GM19468 (cell line): ENCODE measurements around the gene ISLR.
"Not testable (repeated sequence)": the region's sequence is repeated elsewhere in the genome, so short reads cannot be mapped to it uniquely, and the experiment has no call there.

Experiments used
- ATAC-seq: cut with Tn5 transposase; IDR thresholded peaks from one replicate; pipeline ENCODE4 v1.9.1; 2021; ENCODE audit warnings: mild to moderate bottlenecking, moderate library complexity, moderate number of reproducible peaks; ENCODE audit not compliant: unreplicated experiment; ENCODE audit errors: extremely low read depth

ISLR gene

DNA sequence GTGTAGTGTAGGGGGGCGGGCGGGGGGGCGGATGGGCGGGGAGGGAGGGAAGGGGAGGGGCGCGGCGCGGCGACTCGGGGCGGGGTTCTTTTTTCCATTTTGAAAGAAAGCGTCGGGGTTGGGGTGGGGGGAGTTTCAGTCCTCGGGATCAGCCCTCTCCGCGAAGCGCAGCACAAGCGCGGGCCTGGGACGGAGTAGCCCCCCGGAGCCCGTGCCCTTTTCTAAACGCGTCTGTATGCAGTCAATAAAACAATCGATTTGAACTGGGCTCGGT, 37.0 kb upstream of the ISLR start:
- no peak for ATAC-seq

DNA sequence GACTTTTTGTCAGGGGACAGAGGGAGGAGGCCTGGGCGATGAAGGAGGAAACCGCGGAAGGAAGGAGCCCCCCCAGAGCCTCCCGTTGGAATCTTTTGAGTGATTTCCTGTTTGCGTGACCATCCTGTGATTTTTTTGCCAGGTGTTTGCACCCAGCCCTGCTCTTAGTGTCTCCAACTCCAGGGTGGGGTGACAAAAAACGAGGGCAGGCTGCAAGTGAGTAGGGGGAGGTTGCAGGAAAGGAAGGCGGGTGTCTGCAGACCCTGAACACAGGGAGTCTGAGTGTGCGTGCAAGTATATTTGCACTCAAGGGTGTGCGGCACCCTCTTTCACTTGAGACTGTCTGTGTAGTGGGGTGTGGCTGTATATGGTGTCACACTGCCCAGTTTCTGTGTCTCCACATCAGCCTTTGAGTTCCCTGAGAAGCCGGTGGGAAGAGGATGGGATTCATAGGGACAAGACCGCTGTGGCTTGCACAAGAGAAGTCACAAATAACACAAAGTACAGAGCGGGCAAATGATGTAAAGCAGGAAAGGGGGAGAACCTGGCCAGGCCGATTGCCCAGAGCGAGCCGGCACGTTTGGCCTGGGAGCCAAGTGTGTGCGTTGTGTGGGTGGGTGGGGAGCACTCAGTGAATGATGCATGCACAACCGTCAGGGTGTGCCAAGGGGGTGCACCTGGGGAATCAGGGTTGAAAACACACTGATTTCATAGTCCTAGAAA, 36.5 kb upstream of the ISLR start:
- no peak for ATAC-seq

DNA sequence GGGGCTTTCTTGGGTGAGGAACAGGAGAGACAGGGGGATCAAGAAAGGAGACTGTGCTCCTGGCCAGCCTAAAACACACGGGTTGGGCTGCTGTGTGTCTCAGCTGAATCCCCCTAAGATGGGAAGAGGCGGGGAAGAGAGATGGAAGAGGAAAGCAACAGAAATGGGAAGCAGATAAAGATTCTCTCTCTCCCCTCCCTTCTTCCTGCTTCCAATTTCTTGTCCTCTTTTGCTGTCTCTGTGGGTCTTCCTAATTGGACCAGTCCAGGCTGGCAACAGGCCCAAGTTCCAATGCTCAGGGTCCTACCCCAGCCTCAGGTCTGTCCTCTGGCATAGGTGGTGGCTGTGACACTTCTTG, 36.0 kb upstream of the ISLR start:
- no peak for ATAC-seq

DNA sequence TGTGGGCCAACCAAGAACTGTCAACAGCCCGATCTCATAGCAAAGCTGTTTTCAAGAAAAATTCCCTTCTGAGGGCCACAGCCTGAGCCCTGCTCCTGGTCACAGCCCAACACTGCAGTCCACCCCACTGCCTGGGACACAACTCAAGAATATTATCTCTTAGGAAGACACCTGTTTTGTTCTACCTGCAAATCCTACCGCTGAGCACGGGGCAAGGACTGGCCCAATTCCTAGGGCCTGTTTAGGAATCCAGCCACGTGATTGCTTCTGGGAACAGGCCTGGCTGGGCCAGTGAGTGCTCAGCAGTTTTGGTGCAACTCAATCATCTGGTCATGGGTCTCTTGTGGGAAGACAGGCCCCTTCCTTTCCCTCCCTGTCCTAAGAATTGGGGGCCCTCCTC, 34.9 kb upstream of the ISLR start:
- ATAC-seq: no peak

DNA sequence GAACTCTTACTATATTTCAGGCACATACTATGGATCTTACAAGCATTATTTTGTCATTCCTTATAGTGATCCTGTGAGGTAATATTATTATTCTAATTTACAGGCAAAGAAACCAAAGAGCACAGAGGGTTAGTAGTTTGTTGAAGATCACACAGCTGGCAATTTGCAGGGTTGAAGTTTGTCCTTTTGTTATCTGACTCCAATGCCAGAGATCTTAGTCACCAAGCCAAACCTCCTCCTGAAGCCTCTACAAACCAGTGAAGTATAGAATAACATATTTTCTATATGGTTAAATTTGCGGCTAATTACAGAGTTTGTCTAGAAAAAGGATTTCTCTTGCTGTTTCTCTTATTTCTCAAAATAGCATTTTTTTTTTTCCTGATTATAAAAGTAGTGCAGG, 31.9 kb upstream of the ISLR start:
- ATAC-seq: no peak

DNA sequence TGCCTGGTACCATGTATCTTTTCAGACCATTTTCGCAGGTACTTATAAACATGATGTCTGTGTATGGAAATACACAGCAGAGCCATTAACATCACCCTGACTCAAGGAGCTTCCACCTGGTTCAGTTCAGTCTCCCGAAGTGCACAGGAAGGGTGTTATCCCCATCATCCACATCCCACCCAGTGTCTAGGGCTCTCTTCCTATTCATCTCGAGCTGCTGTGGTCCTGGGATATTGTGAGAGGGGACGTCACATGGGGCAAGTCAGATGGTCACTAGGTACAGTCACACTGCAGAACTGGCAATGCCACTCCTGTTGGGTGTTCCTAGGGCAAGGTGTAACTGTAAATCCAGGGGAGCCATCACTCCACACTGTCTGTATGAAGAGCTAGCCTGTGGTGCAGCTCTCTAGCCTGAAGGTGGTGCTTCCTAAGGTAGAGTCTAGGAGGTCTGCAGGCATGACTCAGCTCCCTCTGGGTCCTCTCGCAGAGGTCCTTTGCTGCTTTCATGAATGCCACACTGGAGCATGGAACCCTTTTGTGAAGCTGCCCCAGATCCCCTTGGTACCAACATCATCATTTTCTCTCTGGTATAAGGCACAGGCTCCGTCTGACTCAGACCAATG, 29.2 kb upstream of the ISLR start:
- ATAC-seq: no peak

DNA sequence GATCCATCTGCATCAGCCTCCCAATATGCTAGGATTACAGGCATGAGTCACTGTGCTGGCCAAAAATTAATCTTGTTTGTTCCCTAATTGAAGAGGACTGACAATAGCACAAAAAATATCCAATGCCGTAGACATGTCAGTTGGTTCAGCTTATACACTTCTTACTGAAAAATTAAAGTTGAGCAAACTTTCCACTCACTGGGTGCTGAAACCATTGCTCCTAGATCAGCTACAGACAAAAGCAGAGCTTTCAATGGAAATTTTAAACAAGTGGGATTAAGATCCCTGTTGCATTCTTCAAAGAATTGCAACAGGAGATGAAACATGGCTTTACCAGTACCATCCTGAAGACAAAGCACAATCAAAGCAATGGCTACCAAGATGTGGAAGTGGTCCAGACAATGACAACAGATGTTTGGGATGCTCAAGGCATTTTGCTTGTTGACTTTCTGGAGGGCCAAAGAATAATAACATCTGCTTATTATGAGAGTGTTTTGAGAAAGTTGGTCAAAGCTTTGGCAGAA, 27.2 kb upstream of the ISLR start:
- no peak for ATAC-seq

DNA sequence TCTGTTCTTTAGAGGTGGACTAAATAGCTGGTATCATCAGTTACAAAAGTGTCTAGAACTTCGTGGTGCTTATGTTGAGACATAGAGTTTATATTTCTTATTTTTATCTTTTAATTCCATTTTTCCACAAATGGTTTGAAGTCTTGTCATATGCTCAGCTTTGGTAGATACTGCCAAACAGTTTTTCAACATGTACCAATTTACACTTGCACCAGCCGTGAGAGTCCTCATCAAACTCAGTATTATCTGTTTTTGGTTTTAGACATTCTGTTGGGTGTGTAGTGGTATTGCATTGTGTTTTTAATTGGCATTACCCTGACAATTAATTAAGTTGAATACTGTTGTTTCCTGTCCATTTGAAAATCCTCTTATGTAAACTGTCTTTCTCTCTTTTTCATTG, 26.5 kb upstream of the ISLR start:
- ATAC-seq: no peak

DNA sequence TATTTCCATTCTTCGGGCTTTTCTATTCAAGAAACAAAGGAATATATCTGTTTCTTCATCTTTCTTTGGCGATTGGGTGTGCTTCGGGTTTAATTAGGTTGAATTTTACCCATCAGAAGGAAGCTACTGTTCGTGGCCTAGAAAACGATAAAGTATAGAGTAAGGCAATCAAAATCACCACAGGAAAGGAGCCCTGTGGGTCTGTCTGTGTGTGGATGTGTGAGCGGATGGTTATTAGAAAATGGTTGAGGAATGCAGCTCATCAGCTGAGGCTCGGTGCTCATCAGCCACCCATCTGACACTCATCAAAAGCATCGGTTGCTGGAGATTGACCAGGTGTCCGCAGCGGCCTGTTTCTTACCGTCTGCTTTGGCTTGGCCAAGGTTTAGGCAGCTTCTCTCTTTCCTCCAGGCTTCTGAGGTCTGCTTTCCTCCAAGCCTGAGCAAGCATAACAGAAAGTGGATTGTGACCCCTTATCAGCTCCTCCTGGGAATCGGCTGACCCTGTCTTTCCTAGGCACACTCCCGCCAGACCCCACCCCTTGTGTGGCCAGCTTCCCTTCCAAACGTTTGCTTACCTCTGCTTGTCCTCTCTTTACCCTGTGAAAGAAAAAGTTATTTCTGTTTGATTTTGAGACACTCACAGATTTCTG, 17.6 kb upstream of the ISLR start:
- ATAC-seq: no peak

DNA sequence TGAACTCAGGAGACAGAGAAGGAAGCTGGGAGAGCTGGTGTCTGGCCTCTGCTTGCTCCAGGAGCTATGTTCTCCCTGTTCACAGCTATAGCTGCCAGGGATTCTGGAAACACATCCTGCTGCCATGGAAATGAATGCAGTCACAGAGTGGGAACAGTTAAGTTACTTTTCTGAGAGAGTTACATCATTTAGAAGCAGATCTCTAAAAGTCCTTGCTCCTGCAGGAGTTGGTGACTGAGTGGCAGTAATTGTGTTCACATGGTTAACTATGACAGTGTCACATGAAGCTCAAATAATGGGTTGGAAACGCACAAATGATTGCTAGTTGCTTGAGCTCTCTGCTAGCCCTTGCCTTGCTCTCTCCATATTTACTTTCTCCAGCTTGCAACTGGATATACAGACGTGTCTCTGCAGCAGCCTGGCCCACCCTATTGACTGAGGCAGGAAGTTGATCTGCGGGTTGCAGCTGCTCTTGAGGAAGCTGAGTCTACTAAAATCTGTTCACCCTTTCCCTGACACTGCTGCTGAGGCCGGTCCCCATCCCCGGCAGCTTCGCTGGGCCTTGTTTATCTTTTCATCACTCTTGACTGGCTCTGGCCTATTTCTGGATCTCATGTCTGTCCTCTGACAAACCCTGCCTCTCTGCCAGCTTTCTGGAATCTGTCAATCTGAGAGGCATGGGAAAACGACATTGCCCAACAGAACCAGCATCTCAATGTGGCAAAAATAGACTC, 16.7 kb upstream of the ISLR start:
- no peak for ATAC-seq

DNA sequence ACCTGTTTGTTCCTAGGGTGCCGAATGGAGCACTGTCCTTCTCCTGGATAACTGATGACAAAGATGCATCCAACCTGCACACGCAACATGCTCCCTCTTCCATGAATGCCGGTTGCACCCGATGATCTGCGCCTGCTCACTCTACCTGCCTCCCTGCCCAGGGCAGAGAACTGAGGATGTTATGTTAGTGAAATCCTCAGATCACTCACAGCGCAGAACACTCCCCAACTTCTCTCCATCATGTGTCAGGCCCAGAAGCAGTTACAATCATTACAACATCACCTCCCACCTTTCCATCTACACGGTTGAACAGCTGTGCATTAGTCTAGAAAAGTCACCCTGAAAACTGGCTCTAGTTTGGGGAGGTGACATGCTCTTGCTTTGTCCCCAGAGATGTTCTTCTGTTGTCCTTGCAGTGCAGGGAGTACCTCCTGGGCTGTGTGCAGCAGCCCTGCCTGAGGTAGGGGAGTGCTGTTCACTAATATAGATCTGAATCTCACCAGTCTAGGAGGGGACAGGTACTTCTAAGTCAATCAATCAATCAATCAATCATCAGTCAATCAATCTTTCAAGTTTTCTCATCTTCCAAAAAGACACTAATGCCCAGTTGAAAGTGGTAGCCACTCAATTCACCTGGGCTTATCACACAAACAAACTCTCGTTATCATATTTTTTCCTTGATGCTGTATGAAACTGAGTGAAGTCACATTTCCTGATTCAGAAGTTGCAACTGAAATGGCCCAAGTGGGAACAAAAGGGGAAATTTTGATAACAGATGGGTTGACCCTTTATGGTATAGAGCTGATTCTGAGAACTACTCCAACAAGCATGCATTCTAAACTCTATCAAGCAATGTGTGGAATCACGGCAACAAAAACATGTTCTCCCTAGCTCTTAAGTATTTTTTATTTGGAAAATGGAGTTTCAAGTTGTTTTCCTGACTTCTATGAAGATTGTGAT, 15.4 kb upstream of the ISLR start:
- ATAC-seq: no peak

DNA sequence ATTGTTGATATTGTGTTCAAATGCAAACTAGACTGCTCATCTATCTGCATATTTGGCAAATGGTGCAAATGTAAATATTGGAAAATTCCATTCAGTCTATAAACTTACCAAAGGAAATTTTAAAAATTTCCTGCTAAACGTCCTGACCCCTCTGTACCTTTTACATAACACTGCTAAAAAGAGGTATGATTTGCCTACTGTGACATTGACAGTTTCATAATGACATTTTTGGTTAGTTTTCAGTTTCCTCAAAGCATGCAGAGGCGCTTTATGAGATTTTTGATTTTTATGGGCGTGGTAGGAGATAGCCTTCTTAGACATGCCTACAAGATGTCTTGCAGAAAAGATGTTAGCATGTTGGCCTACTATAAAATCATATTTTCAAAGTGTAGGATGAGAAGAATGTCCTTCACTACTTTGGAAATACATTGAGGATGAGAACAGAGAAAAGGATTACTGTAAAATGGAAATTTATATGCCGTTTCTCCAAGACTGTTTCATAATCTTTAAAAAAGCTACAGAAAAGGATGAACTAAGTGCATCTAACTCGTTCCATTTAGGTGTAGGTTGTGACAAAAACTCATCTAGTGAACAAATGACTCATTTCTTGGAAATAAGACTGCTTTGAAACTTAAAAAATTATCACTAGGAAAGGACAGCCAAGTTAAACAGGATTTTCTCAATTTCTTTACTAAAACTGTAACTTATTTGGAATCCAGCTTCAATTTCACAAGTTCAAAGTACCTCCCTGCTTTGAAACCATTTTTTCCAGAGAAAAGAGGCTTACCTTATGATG, 14.5 kb upstream of the ISLR start:
- ATAC-seq: no peak

DNA sequence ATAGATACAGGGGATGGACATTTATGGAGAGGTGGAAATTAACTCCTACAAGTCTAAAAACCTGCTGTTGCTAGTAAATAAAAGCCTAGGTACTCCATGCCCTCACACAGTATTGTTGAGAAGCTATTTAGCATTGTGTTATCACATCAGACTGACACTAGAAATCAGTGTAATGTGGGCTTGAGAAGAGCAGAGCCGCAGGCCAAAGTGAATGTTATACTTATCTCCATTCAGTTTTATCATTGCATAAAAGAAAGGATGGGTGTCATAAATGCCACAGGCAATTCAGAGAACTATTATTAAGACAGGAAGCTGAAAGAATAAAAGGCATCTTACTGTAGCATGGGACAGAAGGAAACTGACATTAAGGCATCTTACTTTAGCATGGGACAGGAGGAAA, 13.7 kb upstream of the ISLR start:
- no peak for ATAC-seq

DNA sequence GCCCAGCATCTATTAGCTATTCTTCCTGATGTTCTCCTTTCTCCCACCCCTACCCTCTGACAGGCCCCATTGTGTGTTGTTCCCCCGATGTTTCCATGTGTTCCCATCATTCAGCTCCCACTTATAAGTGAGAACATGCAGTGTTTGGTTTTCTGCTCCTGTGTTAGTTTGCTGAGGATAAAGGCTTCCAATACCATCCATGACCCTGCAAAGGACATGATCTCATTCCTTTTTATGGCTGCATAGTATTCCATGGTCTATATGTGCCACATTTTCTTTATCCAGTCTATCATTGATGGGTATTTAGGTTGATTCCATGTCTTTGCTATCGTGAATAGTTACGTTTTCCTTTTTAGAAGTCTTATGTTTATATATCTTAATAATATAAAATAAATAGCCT, 13.1 kb upstream of the ISLR start:
- not testable (repeated sequence) for ATAC-seq

DNA sequence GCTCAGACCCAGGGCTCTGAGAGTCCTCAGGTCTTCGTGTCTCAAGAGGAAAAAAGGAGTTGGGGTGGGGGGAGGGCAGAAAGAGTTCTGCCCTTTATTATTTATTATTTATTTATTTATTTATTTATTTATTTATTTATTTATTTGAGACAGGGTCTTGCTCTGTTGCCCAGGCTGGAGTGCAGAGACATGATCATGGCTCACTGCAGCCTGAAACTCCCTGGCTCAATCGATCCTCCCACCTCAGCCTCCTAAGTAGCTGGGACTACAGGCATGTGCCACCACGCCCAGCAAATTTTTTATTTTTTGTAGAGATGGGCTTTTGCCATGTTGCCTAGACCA, 11.3 kb upstream of the ISLR start:
- not testable (repeated sequence) for ATAC-seq

DNA sequence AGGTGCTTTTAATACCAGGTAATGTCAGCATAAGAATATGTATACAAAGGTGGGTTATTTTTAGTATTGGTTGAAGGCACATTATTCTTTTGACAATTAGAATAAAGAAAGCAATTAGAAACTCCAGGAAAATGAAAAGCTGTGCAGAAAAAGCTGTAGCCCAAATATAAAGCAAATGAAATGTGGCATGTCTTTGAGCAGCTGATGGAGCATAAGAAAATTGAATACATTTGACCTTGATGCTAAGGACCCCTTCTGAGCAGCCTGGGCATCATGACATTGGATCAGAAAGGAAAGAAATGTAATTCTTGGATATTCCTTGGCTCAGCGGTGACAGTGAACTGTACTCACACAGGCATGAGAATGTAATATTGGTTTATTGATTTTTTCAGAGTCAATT, 8.0 kb upstream of the ISLR start:
- ATAC-seq: no peak

DNA sequence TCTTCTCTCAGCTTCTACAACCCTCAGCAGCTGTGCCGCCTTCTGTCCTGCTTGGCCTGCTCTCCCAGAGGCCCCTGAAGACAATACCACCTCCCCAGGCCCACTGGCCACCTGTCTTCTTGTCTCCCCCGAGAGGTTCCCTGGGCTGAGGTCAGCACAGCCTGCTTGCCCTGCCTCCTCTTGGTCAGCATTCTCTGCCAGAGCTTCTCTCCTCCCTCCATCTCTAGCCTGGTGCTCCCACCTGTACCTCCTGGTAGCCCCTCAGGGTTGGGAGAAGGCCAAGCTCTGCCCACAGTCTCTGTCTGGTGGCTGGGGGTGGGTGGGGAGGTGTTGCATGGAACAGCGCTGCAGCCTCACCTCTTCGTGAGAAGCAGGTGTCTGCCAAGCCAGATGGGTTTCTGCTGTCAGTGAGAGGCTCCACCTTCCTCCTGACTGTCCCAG, 5.6 kb upstream of the ISLR start:
- no peak for ATAC-seq

DNA sequence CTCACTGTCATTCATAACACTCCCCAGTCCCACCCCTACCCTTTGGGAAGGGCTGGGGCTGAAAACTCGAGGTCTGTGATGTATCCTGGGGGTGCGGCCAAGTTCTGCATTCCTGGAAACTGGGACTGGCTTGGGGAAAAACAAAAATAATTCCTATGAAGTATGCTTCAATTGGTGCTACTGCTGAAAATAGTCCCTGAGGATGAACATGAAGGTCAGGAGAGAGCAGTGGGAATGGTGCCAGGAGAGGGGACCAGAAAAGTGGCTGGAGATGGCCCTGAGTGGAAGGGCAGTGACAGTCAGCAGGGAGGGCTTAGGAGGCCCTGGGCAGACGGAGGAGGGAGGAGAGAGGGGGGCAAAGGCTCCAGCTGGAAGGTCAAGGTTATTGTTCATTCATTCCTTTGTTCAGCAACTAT, 4.8 kb upstream of the ISLR start:
- no peak for ATAC-seq

DNA sequence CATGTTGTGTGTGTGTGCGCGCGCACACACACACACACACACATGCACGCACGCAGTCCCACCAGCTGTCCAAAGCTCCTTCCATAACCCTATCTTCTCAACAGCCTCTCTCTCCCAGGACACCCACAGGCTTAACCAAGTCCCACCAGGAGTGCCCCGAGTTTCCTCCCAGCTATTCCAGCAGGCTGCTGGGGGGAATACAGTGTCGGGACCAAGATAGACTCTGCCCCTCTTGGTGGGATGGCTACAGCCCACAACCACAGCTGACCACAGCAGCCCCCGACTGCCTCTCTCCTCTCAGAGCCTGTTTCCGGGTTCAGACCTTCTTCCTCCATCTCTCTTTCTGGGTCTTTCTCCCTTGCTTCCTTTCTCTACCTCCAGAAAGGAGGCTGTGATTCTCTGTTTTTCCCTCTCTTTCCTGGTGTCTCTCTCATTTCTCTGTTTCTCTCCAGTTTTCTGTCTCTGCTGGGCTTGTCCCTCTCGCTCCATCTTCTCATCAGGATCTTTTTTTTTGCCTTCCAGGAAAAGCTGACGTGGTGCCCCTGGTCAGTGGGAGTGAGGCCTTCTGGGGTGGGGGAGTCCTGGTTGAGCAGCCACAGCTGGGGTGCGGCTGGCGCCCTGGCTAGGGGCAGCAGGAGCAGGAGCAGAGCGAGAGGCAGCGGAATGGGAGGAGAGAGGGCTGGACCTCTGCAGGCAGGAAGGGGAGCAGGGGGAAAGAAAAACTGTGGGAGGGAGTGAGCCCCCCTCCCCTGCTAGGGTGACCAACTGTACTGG, 3.3 kb upstream of the ISLR start:
- no peak for ATAC-seq
